DMS114 treated with DMSO at 0.1 percent for 48 hours (cell line): ENCODE data around the gene VAC14.

Experiments
- DNase-seq: peaks from one replicate; lab custom pipeline; 2025; ENCODE audit not compliant: unreplicated experiment; lab: John Stamatoyannopoulos, UW

Gene VAC14

GRCh38 chr16:70664325-70665112 lies 136.4 kb downstream of the VAC14 start:
- no peak for DNase-seq

- DNase-seq, result no peak
Measured at GRCh38 chr16:70663524-70664324, 137.2 kb downstream of the VAC14 start.

- no peak for DNase-seq
Measured at GRCh38 chr16:70662991-70663523, 137.9 kb downstream of the VAC14 start.

GRCh38 chr16:70661918-70662641 lies 138.9 kb downstream of the VAC14 start:
- no peak for DNase-seq

- DNase-seq, result no peak
Measured at GRCh38 chr16:70661534-70661917, 139.4 kb downstream of the VAC14 start.

GRCh38 chr16:70660672-70661350 lies 140.1 kb downstream of the VAC14 start:
- no peak for DNase-seq

- no peak for DNase-seq
Measured at GRCh38 chr16:70659953-70660671, 140.8 kb downstream of the VAC14 start.

GRCh38 chr16:70659546-70659945 lies 141.4 kb downstream of the VAC14 start:
- no peak for DNase-seq

GRCh38 chr16:70658921-70659320 lies 142.0 kb downstream of the VAC14 start:
- no peak for DNase-seq

GRCh38 chr16:70657956-70658355 lies 143.0 kb downstream of the VAC14 start:
- DNase-seq, result no peak

GRCh38 chr16:70656712-70657263 lies 144.2 kb downstream of the VAC14 start:
- no peak for DNase-seq

- DNase-seq, result no peak
Measured at GRCh38 chr16:70656065-70656711, 144.8 kb downstream of the VAC14 start.

GRCh38 chr16:70653809-70654771 lies 146.9 kb downstream of the VAC14 start:
- peak; percentile 89 for DNase-seq

GRCh38 chr16:70653406-70653805 lies 147.6 kb downstream of the VAC14 start:
- DNase-seq, result no peak

- no peak for DNase-seq
Measured at GRCh38 chr16:70652322-70652721, 148.6 kb downstream of the VAC14 start.

GRCh38 chr16:70651524-70651923 lies 149.4 kb downstream of the VAC14 start:
- DNase-seq, result no peak

- no peak for DNase-seq
Measured at GRCh38 chr16:70650216-70650615, 150.7 kb downstream of the VAC14 start.

GRCh38 chr16:70649300-70649699 lies 151.7 kb downstream of the VAC14 start:
- no peak for DNase-seq
